Prostate gland (tissue), 2 donors: ENCODE measurements around the gene CDK5RAP1. TPM values are rescaled to one million over a fixed set of nuclear protein-coding genes. Genes with fewer than 3 reads are reported as not detected.

Experiments used
- DNase-seq: peaks from one replicate; pipeline ENCODE4 v3.0.0-alpha.2; 2019; ENCODE audit warnings: low spot score
- H3K27ac ChIP-seq, 2 donors: fragments of 200-600 bp; sonication (generic); 2 replicates each; pipeline ENCODE4 v1.5.1; 2017 to 2019
- H3K27me3 ChIP-seq: fragments of 200-600 bp; sonication (generic); replicated peaks from 2 replicates; pipeline ENCODE4 v1.5.1; 2019; ENCODE audit not compliant: insufficient read depth
- H3K36me3 ChIP-seq, 2 donors: fragments of 200-600 bp; sonication (generic); 1 replicate in 1 of 2; 2 replicates in 1 of 2; pipeline versions ENCODE4 v1.5.1 to v1.8.1; 2017 to 2019
- H3K4me1 ChIP-seq: fragments of 200-600 bp; sonication (generic); replicated peaks from 2 replicates; pipeline ENCODE4 v1.5.1; 2019
- H3K4me3 ChIP-seq, 2 donors: fragments of 200-600 bp; sonication (generic); 2 replicates each; pipeline ENCODE4 v1.5.1; 2017 to 2019
- H3K9me3 ChIP-seq: fragments of 200-600 bp; sonication (generic); 2 replicates; pipeline ENCODE4 v1.5.1; 2017
- CTCF ChIP-seq, 4 experiments: fragments of 200-600 bp in 2 of 4; fragments of 450-650 bp in 2 of 4; sonication (generic) in 2 of 4; IDR thresholded peaks; 1 replicate in 3 of 4; 2 replicates in 1 of 4; pipeline ENCODE4 v1.5.1; 2016 to 2019; ENCODE audit warnings: antibody characterized with exemption in 4 of 4, mild to moderate bottlenecking in 2 of 4, moderate library complexity in 2 of 4
- POLR2A ChIP-seq: fragments of 450-650 bp; IDR thresholded peaks from one replicate; pipeline ENCODE4 v1.6.1; 2016; ENCODE audit warnings: antibody characterized with exemption, mild to moderate bottlenecking
- POLR2AphosphoS5 ChIP-seq: sonication (generic); formaldehyde crosslinking; IDR thresholded peaks from one replicate; pipeline ENCODE4 v1.6.1; 2017; ENCODE audit warnings: antibody characterized with exemption
- WGBS: methylation state at CpG from one replicate; pipeline ENCODE4 v1.1.5; 2018; 5-methylcytosine and 5-hydroxymethylcytosine counted together
- intact Hi-C: fragments of 100-400 bp; cut with DNase I; formaldehyde crosslinking; loops from one replicate; pipeline ENCODE4 v1.14.2; 2022
- total RNA-seq, 2 donors: library from RNA; depleted of rRNA; stranded (reverse); fragments of >200 nt; gene quantifications; one replicate each; pipeline ENCODE4 v1.1.0, GENCODE V29; 2016

The CDK5RAP1 gene
- total RNA-seq, 2 donors from 2014 or later, result 18.0 to 24.7 TPM

GRCh38 chr20:33410081-33410742 lies 8.9 kb upstream of the CDK5RAP1 start:
- H3K27ac ChIP-seq, result no peak overlapping the region
- no peak for TF ChIP-seq POLR2A
- no peak for TF ChIP-seq CTCF (IDR thresholded peaks at IDR 0.05)
- TF ChIP-seq POLR2AphosphoS5, result no peak
- no peaks in the 10 kb centered on the region for H3K36me3 ChIP-seq
- no peak overlapping the region for H3K4me3 ChIP-seq
- intact Hi-C loops, result no loop called here
- no peak for DNase-seq
- H3K27me3 ChIP-seq, result no peaks in the 10 kb centered on the region
- WGBS, result 91% methylated on average over 15 of the region's 15 CpGs
- H3K9me3 ChIP-seq, result no peaks in the 10 kb centered on the region
- H3K4me1 ChIP-seq, result no peaks in the 10 kb centered on the region

- intact Hi-C loops, result no loop called here
- Histone ChIP-seq H3K4me3 (no peak overlapping the region), H3K36me3 (no peaks in the 10 kb centered on the region), H3K4me1 (no peaks in the 10 kb centered on the region), H3K27ac (no peak overlapping the region), H3K27me3 (no peaks in the 10 kb centered on the region), H3K9me3 (no peaks in the 10 kb centered on the region)
- no peak for TF ChIP-seq CTCF (IDR thresholded peaks at IDR 0.05)
- TF ChIP-seq POLR2AphosphoS5, result no peak
- no peak for TF ChIP-seq POLR2A
- 86% methylated on average over 17 of the region's 18 CpGs for WGBS
- no peak for DNase-seq
These were observed 7.7 kb upstream of the CDK5RAP1 start for GRCh38 chr20:33408716-33409654.

- H3K36me3 ChIP-seq, result no peaks in the 10 kb centered on the region
- intact Hi-C loops, result no loop called here
- no peak overlapping the region for H3K4me3 ChIP-seq
- no peaks in the 10 kb centered on the region for H3K4me1 ChIP-seq
- no peak for DNase-seq
- WGBS, result 90% methylated on average over 12 of the region's 12 CpGs
- H3K27me3 ChIP-seq, result no peaks in the 10 kb centered on the region
- no peak overlapping the region for H3K27ac ChIP-seq
- TF ChIP-seq CTCF (IDR thresholded peaks at IDR 0.05) (no peak), POLR2A (no peak), POLR2AphosphoS5 (no peak)
- no peaks in the 10 kb centered on the region for H3K9me3 ChIP-seq
These were observed 7.0 kb upstream of the CDK5RAP1 start for GRCh38 chr20:33408313-33408712.

- Histone ChIP-seq H3K9me3 (no peaks in the 10 kb centered on the region), H3K4me1 (no peaks in the 10 kb centered on the region), H3K27ac (no peak overlapping the region), H3K4me3 (no peak overlapping the region), H3K36me3 (no peaks in the 10 kb centered on the region), H3K27me3 (no peaks in the 10 kb centered on the region)
- TF ChIP-seq POLR2AphosphoS5 (no peak), POLR2A (no peak), CTCF (IDR thresholded peaks at IDR 0.05) (no peak)
- WGBS, result 59% methylated on average over 4 of the region's 4 CpGs
- intact Hi-C loops, result no loop called here
- no peak for DNase-seq
These were observed 6.5 kb upstream of the CDK5RAP1 start for GRCh38 chr20:33407796-33408195.
